ENCODE results near the gene NECTIN1. TPM values are rescaled to one million over a fixed set of nuclear protein-coding genes. Genes with fewer than 3 reads are reported as not detected.

NECTIN1 gene
- total RNA-seq, 2 experiments from 2014 or later = 0.53 to 0.98 TPM

DNA sequence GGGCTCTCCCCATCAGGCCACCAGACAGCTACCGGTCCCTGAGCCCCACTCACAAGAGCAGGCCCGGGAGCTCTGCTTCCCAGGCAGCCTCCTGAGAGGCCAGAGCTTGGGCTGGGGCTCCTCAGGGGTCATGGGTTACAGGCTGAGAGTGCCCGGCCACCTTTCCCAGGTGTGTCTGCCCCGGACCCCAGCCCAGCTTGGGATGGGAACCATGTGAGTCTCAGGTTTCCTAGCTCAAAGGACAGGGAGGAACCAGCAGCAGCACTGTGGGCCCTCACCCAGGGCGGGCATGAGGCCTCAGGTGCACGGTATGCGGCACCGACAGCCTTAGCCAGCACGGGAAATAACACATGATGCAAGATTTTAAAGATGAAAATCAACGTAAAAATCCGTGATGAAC is 90.1 kb downstream of the NECTIN1 start:
- Mint-ChIP-seq H3K36me3 (no peaks in the 10 kb centered on the region), H3K27ac (no peak overlapping the region), H3K9me3 (ENCODE audit: low read depth) (no peaks in the 10 kb centered on the region), H3K27me3 (no peaks in the 10 kb centered on the region), H3K4me3 (no peak overlapping the region), H3K4me1 (no peaks in the 10 kb centered on the region)
- ATAC-seq = no peak
- DNase-seq = no peak
- CTCF ChIA-PET = no interaction called here

DNA sequence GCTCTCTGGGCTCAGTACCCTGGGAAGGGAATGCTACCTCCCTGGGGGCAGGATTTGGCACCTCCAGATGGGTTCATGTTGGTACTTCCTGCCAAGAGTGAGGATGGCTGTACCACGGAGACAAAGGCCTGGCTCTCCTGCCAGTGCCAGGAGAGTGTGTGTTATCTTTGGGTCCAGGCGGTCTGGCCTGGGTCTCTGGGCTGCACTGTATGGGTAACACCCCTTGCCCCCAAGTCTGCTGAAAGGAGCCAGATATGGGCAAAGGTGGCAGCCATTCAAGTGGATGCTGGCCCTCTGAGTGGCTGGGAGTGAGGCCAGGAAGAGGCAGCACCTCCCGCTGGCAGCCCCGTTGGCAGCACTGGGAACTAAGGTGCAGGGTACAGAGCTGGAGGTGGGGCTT is 91.5 kb downstream of the NECTIN1 start:
- CTCF ChIA-PET = no interaction called here

DNA sequence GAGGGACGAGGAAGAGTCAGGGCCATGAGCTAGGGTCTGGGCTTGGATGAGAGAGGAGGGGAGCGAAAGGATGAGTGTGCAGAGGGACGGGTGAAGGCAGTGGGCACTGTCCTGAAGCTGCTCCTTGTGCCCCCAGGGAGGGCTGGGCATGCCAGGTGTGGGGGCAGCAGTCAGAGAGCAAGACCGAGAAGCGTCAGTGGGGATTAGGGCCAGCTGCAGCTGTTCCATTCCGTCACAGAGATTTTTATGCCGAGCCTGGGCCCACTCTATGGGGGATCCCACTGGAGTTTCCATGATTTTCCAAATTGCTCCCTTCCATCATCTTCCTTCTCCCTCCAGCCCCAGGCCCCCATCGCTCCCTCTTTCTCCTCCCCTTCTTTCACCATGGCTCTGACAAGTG is 93.2 kb downstream of the NECTIN1 start:
- no peaks in the 10 kb centered on the region for H3K27me3 Mint-ChIP-seq
- H3K36me3 Mint-ChIP-seq = no peaks in the 10 kb centered on the region
- DNase-seq = no peak
- H3K27ac Mint-ChIP-seq = no peak overlapping the region
- H3K9me3 Mint-ChIP-seq (ENCODE audit: low read depth) = no peaks in the 10 kb centered on the region
- no peak overlapping the region for H3K4me3 Mint-ChIP-seq
- no peak for ATAC-seq
- CTCF ChIA-PET = no interaction called here
- no peaks in the 10 kb centered on the region for H3K4me1 Mint-ChIP-seq

More for the DNA sequence above, 91.5 kb downstream of the NECTIN1 start:
- Mint-ChIP-seq H3K4me1 (no peaks in the 10 kb centered on the region), H3K36me3 (no peaks in the 10 kb centered on the region), H3K27me3 (no peaks in the 10 kb centered on the region), H3K9me3 (ENCODE audit: low read depth) (no peaks in the 10 kb centered on the region), H3K4me3 (no peak overlapping the region), H3K27ac (no peak overlapping the region)
- ATAC-seq (no peak), DNase-seq (no peak)

DNA sequence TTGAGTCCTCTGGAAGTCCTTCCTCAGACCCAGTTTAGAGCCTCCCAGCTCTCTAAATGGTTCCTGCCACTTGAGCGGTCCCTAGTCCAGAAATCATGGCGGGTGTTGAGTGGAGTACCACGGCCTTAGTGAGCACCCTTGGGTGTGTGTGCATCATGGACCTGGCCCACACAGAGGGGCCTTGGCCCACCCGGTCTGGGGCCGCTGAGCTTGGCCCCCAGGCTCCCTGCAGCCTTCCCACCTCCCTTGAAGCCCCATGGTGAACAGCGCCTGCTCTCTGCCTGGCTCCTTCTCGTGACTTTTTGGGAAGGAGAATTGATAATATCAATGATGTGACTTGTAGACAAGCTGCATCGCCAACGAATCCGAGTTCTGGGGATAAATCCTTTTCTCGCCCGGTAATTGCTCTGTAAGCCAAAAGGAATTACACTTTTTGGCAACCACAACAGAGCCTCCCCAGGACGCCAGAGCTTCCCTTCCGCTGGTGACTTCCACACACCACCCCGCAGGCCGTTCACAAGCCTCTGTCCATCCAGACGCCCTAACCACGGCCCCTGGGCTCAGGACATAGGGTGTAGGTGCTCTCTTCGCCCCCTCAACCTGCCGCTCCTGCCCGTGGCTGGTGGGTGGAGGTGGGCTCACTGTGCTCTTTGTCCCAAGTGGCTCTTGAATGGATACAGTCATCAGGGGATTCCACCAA is 93.8 kb downstream of the NECTIN1 start:
- H3K4me1 Mint-ChIP-seq = no peaks in the 10 kb centered on the region

DNA sequence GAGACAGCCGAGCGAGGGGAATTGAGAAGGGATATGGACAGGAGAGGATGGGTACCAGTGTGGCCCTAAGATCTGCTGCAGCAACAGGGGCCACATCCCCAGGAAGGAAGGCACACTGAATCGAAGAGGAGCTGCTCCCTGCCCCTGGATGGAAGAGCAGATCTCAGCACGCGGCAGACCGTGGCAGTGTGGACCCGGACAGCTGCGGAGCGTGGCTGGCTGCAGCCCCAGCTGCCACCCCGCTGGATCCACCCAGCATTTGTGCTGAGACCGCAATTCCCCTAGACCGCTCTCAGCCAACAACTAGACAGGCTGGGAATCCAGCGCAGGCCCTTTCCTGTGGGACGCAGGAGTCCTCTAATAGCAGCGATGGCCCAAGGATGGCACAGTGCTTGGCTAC is 94.7 kb downstream of the NECTIN1 start:
- ATAC-seq = no peak
- Mint-ChIP-seq H3K9me3 (ENCODE audit: low read depth) (no peaks in the 10 kb centered on the region), H3K27me3 (no peaks in the 10 kb centered on the region), H3K4me1 (no peaks in the 10 kb centered on the region), H3K4me3 (no peak overlapping the region), H3K36me3 (no peaks in the 10 kb centered on the region), H3K27ac (no peak overlapping the region)
- DNase-seq = no peak
- CTCF ChIA-PET = no interaction called here

More for the DNA sequence above, 93.8 kb downstream of the NECTIN1 start:
- no peak overlapping the region for H3K27ac Mint-ChIP-seq
- H3K9me3 Mint-ChIP-seq (ENCODE audit: low read depth) = no peaks in the 10 kb centered on the region
- ATAC-seq (no peak), DNase-seq (no peak)
- H3K36me3 Mint-ChIP-seq = no peaks in the 10 kb centered on the region
- H3K4me3 Mint-ChIP-seq = no peak overlapping the region
- CTCF ChIA-PET = no interaction called here
- no peaks in the 10 kb centered on the region for H3K27me3 Mint-ChIP-seq

DNA sequence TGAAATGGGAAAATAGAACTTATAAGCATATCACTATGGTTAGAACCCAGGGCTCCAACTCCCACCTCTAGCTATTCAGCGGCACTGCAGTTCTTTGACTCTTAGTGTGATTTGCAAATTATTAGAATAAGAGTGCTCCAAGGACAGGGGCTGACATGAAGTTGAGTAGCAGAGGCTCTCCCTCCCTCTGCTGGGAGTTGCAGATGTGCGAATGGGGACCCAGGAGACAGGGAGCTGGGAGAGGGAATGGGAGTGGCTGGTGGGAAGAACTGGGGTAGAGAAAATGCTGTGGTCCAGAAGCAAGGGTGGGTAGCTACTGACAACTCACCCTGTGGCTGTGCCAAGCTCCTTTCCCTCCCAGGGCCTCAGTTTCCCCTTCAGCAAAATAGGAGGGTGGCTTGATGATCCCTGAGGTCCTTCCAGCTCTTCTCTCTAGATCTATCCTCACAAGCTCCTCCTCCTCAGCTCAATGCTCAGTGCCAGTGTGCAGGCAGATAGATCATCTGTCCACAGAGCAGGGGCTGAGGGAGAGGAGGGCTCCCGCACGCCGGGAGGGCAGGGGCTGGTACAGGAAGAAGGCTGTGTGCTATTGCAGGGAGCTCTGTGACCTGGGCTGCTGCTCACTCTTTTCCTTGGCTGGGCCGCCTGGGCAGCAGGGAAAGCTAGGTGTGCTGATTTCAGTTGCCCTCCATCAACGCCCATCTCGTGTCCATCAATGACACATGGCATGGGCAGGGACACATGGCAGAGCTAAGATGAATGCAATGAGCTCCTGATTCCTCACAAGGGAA is 99.0 kb downstream of the NECTIN1 start:
- Mint-ChIP-seq H3K4me3 (no peak overlapping the region), H3K27me3 (no peaks in the 10 kb centered on the region), H3K9me3 (ENCODE audit: low read depth) (no peaks in the 10 kb centered on the region), H3K4me1 (no peaks in the 10 kb centered on the region), H3K27ac (no peak overlapping the region), H3K36me3 (no peaks in the 10 kb centered on the region)
- ATAC-seq (no peak), DNase-seq (no peak)
- CTCF ChIA-PET = interaction anchor here (1.0 to 1.3 kb wide), 3 partner anchors 22 to 114 kb away, joined by 3 to 6 read pairs (median 3); partner anchors contain the start of gene NECTIN1

DNA sequence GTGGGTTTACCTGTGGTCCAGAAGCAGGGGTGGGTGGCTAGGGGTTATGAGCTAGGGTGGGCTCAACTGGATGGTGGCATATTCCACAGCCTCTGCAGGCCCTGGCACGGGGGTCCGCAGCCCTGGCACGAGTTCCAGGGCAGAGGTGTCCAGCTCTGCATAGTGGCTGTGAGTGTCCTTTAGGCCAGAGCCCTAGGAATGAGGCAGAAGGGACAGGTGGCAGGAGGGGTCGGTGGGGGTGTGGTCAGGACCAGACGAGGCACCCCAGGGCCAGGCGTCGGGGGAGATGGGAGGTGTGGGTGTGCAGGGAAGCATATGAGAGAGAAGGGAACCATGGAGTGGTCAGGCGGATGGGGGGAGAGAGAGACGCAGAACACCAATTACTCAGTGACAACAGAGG is 99.9 kb downstream of the NECTIN1 start:
- Mint-ChIP-seq H3K27ac (no peak overlapping the region), H3K27me3 (no peaks in the 10 kb centered on the region), H3K4me1 (no peaks in the 10 kb centered on the region), H3K36me3 (no peaks in the 10 kb centered on the region), H3K9me3 (ENCODE audit: low read depth) (no peaks in the 10 kb centered on the region), H3K4me3 (no peak overlapping the region)
- DNase-seq (no peak), ATAC-seq (no peak)
- CTCF ChIA-PET = no interaction called here

DNA sequence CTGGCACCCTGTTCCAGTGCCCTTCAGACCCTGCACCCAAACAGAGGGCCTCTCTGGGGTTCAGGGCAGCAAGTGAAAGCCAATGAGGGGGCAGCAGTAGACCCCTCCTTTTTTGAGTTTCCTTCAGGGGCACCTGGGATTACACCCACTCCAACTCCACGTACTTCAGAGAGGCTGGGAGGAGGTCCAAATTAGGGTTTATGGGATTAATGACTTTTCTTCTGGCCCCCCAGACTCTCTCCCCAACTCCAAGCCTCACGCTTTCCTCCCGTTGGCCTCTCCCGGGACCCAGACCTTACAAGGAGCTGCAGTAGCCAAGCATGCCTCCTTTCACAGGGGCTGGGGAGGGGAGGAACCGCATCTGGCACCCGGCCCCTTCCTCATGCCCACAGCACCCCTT is 101.7 kb downstream of the NECTIN1 start:
- no peak overlapping the region for H3K27ac Mint-ChIP-seq
- H3K27me3 Mint-ChIP-seq = peaks cover 3% of the 10 kb centered on the region
- H3K9me3 Mint-ChIP-seq (ENCODE audit: low read depth) = no peaks in the 10 kb centered on the region
- DNase-seq (no peak), ATAC-seq (no peak)
- no peak overlapping the region for H3K4me3 Mint-ChIP-seq
- H3K4me1 Mint-ChIP-seq = no peaks in the 10 kb centered on the region
- H3K36me3 Mint-ChIP-seq = no peaks in the 10 kb centered on the region
- CTCF ChIA-PET = interaction anchor here (3.6 kb wide), 1 partner anchor 15 kb away, joined by 8 read pairs; no protein-coding TSS in a partner anchor

DNA sequence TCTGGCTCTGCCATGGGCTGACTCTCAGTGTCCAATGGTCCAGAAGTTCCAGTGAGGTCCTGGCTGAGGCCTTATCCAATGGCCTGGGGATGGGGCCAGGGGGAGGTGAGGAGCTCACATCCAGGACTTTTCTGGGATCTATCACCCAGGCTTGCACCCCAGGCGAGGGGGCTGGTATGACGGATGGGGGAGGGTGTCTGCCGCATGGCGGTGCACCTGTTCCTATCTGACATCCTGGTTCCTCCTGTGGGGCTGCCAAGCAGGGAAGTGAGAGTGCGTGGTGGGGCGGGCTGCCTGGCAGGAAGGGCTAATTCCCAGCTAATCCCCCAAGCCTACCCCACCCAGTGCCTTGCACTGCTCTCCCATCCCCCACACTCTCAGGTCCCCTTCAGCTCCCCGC is 102.1 kb downstream of the NECTIN1 start:
- H3K4me3 Mint-ChIP-seq = no peak overlapping the region
- no peak overlapping the region for H3K27ac Mint-ChIP-seq
- no peak for DNase-seq
- ATAC-seq = no peak
- no peaks in the 10 kb centered on the region for H3K36me3 Mint-ChIP-seq
- CTCF ChIA-PET = interaction anchor here (3.6 kb wide), 1 partner anchor 15 kb away, joined by 8 read pairs; no protein-coding TSS in a partner anchor
- no peaks in the 10 kb centered on the region for H3K9me3 Mint-ChIP-seq (ENCODE audit: low read depth)
- H3K27me3 Mint-ChIP-seq = peaks cover 3% of the 10 kb centered on the region
- no peaks in the 10 kb centered on the region for H3K4me1 Mint-ChIP-seq

DNA sequence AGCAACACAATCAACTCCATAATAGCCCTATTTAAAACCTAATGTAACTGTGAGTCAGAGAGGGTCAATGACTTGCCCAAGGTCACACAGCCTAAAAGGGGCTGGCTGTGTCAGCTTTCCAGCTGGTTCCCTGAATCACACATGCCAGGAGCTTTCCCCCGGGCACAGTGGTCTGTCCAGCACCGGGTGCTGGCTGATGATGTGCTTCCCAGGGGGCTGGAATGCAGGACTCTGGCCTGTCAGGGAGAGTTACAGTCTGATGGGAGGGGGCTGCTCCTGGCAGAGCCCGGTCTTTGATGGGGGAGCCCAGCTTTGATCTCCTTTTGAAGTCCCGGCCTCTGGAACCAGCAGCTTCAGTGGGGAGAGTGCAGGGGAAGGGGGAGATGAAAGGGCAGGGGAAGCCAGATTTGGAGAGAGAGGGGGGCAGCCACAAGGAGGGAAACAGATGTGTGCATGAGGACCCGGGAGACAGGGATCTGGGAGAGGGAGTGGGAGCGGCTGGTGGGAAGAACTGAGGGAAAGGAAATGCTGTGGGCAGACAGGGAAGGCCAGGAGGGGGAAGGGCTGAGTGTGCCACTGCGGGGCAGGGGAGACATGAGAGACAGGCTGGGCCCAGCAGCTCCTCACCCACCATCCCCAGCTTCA is 102.7 kb downstream of the NECTIN1 start:
- no peak overlapping the region for H3K4me3 Mint-ChIP-seq
- no peaks in the 10 kb centered on the region for H3K36me3 Mint-ChIP-seq
- H3K9me3 Mint-ChIP-seq (ENCODE audit: low read depth) = no peaks in the 10 kb centered on the region
- H3K4me1 Mint-ChIP-seq = no peaks in the 10 kb centered on the region
- peaks cover 3% of the 10 kb centered on the region for H3K27me3 Mint-ChIP-seq
- CTCF ChIA-PET = interaction anchor here (3.6 kb wide), 1 partner anchor 16 kb away, joined by 8 read pairs; no protein-coding TSS in a partner anchor
- ATAC-seq = no peak
- DNase-seq = no peak
- no peak overlapping the region for H3K27ac Mint-ChIP-seq

DNA sequence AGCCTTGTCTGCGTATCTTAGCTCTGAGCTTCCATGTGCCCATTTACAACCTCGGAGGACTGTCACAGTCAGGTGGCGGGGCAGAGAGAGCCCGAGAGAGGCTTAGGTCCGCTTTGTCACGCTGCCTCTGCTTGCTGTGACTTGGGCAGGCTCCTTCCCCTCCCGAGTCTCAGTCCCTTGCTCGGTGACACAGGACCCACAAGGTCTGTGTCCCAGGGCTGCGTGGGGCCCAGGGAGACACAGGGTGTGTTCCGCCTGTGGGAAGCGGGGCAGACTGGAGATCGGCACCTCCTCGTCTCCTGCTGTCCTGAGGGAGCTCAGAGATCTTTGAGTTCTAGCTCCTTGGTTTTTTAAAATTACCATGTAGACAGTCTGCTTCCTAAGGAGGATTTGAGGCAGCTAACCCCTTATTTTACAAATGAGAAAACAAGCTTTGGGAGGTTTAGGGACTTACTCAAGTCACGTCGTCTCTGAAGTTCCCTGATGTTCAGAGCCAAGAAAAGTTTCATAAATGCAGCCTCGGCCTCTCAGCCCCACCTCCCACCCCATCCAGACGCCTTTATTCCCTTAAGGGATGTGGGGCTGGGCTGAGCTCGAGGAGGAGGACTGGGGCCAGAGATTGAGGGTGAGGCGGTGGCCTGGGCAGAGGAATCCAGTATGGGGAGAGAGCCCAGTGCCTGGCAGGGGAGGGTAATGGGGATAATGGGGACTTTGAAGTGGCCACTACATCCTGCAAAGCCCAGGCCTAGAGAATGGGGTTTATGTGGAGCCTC is 103.6 kb downstream of the NECTIN1 start:
- no peak for ATAC-seq
- CTCF ChIA-PET = interaction anchor here (1.0 to 3.6 kb wide), 3 partner anchors 11 to 104 kb away, joined by 4 to 8 read pairs (median 6); partner anchors contain the start of gene NECTIN1

DNA sequence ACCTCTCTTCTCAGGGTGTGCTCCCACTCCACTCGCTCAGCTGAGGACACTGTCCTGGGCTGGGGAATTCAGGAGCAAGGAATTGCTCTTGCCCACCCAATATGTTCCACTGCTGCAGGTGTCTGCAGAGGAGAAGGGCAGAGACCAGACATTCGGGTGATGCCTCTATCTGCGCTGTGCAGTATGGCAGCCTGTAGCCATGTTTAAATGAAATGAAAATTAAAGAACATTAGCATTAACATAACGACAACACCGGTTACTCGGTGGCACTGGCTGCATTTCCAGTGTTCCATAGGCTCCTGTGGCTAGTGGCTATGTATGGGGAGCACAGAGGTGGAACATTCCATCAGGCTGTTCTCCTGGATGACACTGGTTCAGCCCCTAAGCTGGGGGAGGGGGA is 104.4 kb downstream of the NECTIN1 start:
- DNase-seq = no peak
- CTCF ChIA-PET = interaction anchor here (1.0 to 3.6 kb wide), 4 partner anchors 10 to 484 kb away, joined by 4 to 8 read pairs (median 5); partner anchors contain the start of gene NECTIN1
- no peaks in the 10 kb centered on the region for H3K4me1 Mint-ChIP-seq
- peaks cover 5% of the 10 kb centered on the region for H3K27me3 Mint-ChIP-seq
- H3K9me3 Mint-ChIP-seq (ENCODE audit: low read depth) = no peaks in the 10 kb centered on the region
- H3K36me3 Mint-ChIP-seq = no peaks in the 10 kb centered on the region
- no peak overlapping the region for H3K27ac Mint-ChIP-seq
- no peak for ATAC-seq
- no peak overlapping the region for H3K4me3 Mint-ChIP-seq

More for the DNA sequence above, 103.6 kb downstream of the NECTIN1 start:
- Mint-ChIP-seq H3K27ac (no peak overlapping the region), H3K36me3 (no peaks in the 10 kb centered on the region), H3K4me3 (no peak overlapping the region), H3K27me3 (peaks cover 3% of the 10 kb centered on the region), H3K4me1 (no peaks in the 10 kb centered on the region), H3K9me3 (ENCODE audit: low read depth) (no peaks in the 10 kb centered on the region)
- no peak for DNase-seq

DNA sequence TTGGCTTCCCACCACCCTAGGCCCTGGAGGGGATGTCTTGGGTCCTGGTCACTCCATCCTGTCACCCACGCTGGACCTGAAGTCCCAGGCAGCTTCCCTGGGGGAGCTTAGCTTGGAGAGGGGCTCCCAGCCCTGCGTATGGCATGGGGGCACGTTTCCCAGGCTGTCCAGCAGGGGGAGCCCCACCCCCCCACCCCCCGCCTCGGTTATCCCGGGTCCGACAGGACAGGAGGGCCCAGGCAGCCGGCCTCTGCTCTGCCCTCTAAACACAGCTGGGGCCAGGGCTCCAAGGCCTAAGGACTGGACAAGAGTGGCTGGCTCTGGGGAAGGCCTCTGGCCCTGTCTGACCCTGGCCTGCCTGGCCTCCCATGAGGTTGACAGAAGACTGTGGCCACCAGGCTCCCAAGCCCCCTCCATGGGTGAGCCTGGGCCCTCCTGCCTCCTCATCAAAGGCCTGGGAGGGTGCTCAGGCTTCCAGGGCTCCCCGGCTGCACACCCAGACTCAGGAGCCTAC is 104.8 kb downstream of the NECTIN1 start:
- no peaks in the 10 kb centered on the region for H3K36me3 Mint-ChIP-seq
- no peaks in the 10 kb centered on the region for H3K9me3 Mint-ChIP-seq (ENCODE audit: low read depth)
- DNase-seq (no peak), ATAC-seq (peak; percentile 20)
- no peaks in the 10 kb centered on the region for H3K4me1 Mint-ChIP-seq
- peaks cover 10% of the 10 kb centered on the region for H3K27me3 Mint-ChIP-seq
- CTCF ChIA-PET = interaction anchor here (1.1 to 3.6 kb wide), 4 partner anchors 10 to 484 kb away, joined by 3 to 8 read pairs (median 4); no protein-coding TSS in a partner anchor
- H3K27ac Mint-ChIP-seq = no peak overlapping the region
- H3K4me3 Mint-ChIP-seq = no peak overlapping the region

Data from activated CD8-positive, alpha-beta memory T cell treated with anti-CD3 and anti-CD28 coated beads, Interleukin-2, amount 10 ng/mL, durations not matched to agents 7 days and 5 days (primary cell).